SK-N-MC (cell line): Measurements from ENCODE around the gene MORC4.
"Not testable (repeated sequence)": the region's sequence is repeated elsewhere in the genome, so short reads cannot be mapped to it uniquely, and the experiment has no call there.

Experiments used
- DNase-seq: peaks from one replicate; pipeline ENCODE4 v3.0.0-alpha.2; 2011; ENCODE audit warnings: low read depth, low spot score
- H3K27ac ChIP-seq: fragments of 200-600 bp; sonication (generic); 2 replicates; pipeline ENCODE4 v1.5.1; 2016; ENCODE audit warnings: mixed run types
- H3K36me3 ChIP-seq: fragments of 200-600 bp; sonication (generic); 2 replicates; pipeline ENCODE4 v1.6.1; 2017; ENCODE audit warnings: antibody characterized with exemption, low read length, mixed read lengths; ENCODE audit not compliant: insufficient read depth
- H3K4me3 ChIP-seq: fragments of 200-600 bp; sonication (generic); 2 replicates; pipeline ENCODE4 v1.5.1; 2016
- H3K9ac ChIP-seq: fragments of 200-600 bp; sonication (generic); 2 replicates; pipeline ENCODE4 v1.8.0; 2017; ENCODE audit warnings: mixed run types, mixed read lengths; ENCODE audit not compliant: insufficient read length
- H3K9me3 ChIP-seq: fragments of 200-600 bp; sonication (generic); 2 replicates; pipeline ENCODE4 v1.6.1; 2017; ENCODE audit warnings: low read depth, mild to moderate bottlenecking, antibody characterized with exemption, low read length, moderate library complexity, mixed read lengths
- EZH2 ChIP-seq: fragments of 200-600 bp; sonication (generic); IDR thresholded peaks from one replicate; pipeline ENCODE4 v1.6.1; 2017; ENCODE audit warnings: antibody characterized with exemption
- FOXP2 ChIP-seq: optimal IDR thresholded peaks from 2 replicates; pipeline ENCODE3; 2011; ENCODE audit warnings: mild to moderate bottlenecking, moderate library complexity; ENCODE audit not compliant: insufficient read depth; ENCODE audit errors: extremely low read length, control extremely low read depth
- POLR2AphosphoS5 ChIP-seq: IDR thresholded peaks from 2 replicates; pipeline ENCODE4 v1.6.1; 2012; ENCODE audit warnings: mild to moderate bottlenecking, low read depth, low read length, borderline replicate concordance

MORC4 gene

DNA sequence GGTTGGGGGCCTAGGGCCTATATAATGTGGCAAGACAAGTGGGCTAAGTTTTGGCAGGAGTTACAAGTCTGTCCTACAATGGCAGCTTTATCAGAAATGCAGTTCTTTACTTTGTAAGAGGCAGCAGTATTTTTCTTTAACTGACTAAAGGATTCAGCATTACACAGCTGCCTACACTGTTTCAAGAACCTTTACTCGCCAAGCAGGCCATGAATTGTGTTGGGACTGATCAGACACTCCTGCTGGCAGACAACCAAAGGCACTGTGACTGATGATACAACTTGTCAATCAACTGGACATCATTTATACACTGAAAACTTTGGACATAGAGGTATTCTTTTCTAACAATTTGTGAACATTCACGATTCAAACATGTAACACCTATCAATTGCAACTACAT lies 4.3 kb downstream of the MORC4 start:
- DNase-seq = no peak
- H3K27ac ChIP-seq = no peak overlapping the region
- H3K9me3 ChIP-seq = no peaks in the 10 kb centered on the region
- no peak overlapping the region for H3K4me3 ChIP-seq
- TF ChIP-seq FOXP2 = no peak
- no peak for TF ChIP-seq EZH2
- TF ChIP-seq POLR2AphosphoS5 = no peak
- H3K9ac ChIP-seq = no peak overlapping the region
- H3K36me3 ChIP-seq = no peaks in the 10 kb centered on the region

DNA sequence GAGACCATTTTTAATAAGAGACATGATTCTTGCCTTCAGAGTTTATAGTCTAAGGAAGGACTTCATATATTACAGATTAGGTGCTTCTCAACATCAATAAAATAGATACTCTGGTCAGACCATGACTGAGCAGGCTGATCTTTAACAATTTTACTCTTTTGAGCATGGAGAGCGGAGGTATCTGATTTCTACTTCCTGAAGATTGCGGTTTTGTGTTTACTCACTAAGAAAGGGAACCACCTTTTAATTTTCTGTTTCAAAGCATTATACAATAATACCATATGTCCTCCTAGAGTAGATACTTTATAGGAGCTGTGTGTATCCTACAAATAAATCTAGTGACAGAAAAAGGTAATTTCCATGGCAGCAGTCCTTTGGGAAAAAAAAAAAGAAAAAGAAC lies 12.5 kb downstream of the MORC4 start:
- DNase-seq = no peak
- TF ChIP-seq EZH2 = no peak
- no peak for TF ChIP-seq FOXP2
- TF ChIP-seq POLR2AphosphoS5 = no peak
- Histone ChIP-seq H3K4me3 (no peak overlapping the region), H3K27ac (no peak overlapping the region), H3K9me3 (no peaks in the 10 kb centered on the region), H3K9ac (no peak overlapping the region), H3K36me3 (no peaks in the 10 kb centered on the region)

DNA sequence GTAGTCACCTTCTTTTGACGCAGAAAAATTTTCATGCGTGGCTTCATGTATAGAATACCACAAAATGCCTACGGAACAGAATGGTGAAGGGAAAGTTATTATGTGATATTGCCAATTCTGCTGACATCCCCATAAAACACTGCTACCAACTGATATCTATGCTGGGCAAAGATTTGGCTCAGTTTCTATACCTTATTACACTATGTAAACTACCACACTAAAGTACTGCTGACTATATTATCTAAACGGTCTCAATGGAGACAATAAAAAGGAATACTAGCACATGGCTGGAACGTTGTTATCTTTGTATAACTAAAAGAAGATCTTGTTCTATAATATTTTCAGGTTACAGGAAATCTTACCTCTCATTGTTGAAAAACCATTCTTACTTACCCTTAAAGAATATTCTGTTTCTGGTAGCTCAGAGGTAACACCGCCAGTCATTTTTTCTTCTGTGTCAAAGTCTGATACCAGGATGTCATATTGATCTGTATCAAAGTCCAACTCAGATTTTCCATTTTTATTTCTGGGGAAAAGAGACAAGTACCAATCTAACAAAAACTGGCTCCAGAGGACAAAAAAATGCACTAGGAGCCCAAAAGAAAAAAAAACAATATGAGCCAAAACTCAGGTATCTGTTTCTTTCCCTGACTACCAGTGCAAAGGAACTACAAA lies 18.9 kb downstream of the MORC4 start:
- no peak overlapping the region for H3K4me3 ChIP-seq
- no peak for DNase-seq
- no peak for TF ChIP-seq FOXP2
- TF ChIP-seq POLR2AphosphoS5 = no peak
- no peak for TF ChIP-seq EZH2
- H3K27ac ChIP-seq = no peak overlapping the region
- no peaks in the 10 kb centered on the region for H3K9me3 ChIP-seq
- no peak overlapping the region for H3K9ac ChIP-seq
- no peaks in the 10 kb centered on the region for H3K36me3 ChIP-seq

DNA sequence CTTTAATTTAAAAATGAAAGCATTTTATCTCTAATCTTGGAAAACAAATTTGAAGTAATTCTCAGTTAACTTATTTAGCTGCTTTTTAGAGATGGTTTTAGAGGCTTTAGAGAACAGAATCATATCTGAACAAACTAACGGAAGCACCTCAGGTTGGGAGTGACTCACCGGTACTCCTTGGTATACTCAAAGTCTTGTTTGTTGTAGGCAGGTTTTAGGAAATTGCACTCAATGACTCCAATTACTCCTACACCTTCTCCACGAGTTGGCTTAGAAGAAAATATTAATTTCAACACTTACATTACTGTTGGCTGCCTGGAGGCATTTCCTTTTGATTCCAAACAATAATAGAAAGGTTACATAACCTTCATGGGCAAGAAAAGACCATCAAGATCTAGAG lies 23.6 kb downstream of the MORC4 start:
- no peaks in the 10 kb centered on the region for H3K9me3 ChIP-seq
- H3K27ac ChIP-seq = no peak overlapping the region
- H3K9ac ChIP-seq = no peak overlapping the region
- no peak for TF ChIP-seq EZH2
- no peak for TF ChIP-seq FOXP2
- TF ChIP-seq POLR2AphosphoS5 = no peak
- no peak for DNase-seq
- H3K36me3 ChIP-seq = no peaks in the 10 kb centered on the region
- H3K4me3 ChIP-seq = no peak overlapping the region

DNA sequence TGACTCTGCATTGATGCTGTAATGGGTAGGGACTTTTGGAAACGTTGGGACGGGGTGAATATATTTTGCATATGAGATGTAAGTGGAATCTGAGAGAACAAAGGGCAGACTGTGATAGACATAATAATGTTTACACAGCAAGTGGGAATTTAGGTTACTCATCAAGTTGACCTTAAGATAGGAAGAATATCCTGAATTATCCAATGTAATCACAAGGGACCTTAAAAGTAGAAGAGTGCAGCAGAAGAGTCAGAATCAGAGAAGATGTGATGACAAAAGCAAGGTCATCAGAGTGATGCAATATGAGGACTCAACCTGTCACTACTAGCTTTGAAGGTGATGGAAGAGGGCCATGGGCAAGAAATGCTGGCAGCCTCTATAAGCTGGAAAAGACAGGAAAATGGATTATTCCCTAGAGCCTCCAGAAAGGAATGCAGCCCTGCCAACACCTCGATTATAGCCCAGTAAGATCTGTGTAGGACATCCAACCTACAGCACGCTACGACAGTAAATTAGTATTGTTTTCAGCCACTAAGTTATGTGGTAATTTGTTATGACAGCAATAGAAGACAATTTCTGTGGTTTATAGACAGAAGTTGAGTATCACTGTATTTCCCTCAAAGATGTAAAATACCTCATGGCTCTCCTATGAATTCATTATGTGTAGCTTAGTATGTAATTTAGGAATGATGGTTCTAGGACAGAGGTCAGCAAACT lies 26.4 kb downstream of the MORC4 start:
- no peak overlapping the region for H3K4me3 ChIP-seq
- no peak overlapping the region for H3K27ac ChIP-seq
- no peaks in the 10 kb centered on the region for H3K9me3 ChIP-seq
- no peaks in the 10 kb centered on the region for H3K36me3 ChIP-seq
- no peak for DNase-seq
- no peak for TF ChIP-seq POLR2AphosphoS5
- TF ChIP-seq FOXP2 = no peak
- TF ChIP-seq EZH2 = no peak
- H3K9ac ChIP-seq = no peak overlapping the region

DNA sequence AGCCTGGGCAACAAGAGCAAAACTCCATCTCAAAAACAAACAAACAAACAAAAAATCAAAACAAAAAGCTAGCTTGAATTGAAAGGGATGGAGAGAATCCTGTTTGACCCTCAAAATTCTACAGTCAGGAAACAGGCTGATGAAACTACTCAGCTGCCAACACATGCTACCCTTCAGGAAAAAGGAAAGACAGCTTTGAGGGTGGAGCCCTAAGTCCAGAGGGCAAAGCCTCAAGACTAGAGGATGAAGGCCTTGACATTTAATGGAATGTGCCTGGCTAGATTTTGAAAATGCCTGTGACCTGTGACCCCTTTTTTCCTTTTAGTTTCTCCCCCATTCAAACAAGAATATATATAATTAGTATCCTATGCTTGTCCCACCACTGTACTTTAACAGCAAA lies 27.1 kb downstream of the MORC4 start:
- Histone ChIP-seq H3K4me3 (no peak overlapping the region), H3K27ac (no peak overlapping the region), H3K9ac (no peak overlapping the region), H3K9me3 (no peaks in the 10 kb centered on the region), H3K36me3 (no peaks in the 10 kb centered on the region)
- no peak for TF ChIP-seq POLR2AphosphoS5
- no peak for TF ChIP-seq EZH2
- no peak for TF ChIP-seq FOXP2
- DNase-seq = no peak

DNA sequence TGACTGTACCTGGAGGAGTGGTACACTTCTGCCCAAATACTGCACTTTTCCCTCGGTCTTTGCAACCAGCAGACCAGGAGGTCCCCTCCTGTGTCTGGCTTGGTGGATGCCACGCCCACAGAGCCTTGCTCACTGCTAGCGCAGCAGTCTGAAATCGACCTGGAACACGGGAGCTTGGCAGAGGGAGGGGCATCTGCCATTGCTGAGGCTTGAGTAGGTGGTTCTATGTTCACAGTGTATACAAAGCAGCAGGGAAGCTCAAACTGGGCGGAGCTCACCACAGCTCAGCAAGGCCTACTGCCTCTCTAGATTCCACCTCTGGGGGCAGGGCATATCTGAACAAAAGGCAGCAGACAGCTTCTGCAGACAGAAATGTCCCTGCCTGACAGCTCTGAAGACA lies 33.5 kb downstream of the MORC4 start:
- not testable (repeated sequence) for H3K9ac ChIP-seq, H3K36me3 ChIP-seq, H3K9me3 ChIP-seq, H3K27ac ChIP-seq, DNase-seq, H3K4me3 ChIP-seq

DNA sequence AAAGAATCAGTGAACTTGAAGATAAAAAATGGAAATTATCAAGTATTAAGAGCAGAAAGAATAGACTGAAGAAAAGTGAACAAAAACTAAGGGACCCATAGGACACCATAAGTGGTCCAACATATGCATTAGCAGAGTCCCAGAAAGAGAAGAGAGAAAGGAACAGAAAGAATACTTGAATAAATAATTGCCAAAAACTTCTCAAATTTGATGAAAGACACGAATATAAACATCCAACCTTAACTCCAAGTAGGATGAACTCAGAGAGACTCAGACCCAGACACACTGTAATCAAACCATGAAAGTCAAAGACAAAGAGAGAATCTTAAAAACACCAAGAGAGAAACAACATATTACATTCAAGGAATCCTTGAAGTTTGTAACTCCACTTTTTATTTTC lies 35.7 kb downstream of the MORC4 start:
- Histone ChIP-seq H3K36me3 (peaks cover 12% of the 10 kb centered on the region; the same call in 1 of the 2 replicates), H3K27ac (no peak overlapping the region), H3K9ac (no peak overlapping the region), H3K9me3 (no peaks in the 10 kb centered on the region), H3K4me3 (no peak overlapping the region)
- no peak for DNase-seq
- no peak for TF ChIP-seq FOXP2
- no peak for TF ChIP-seq EZH2
- no peak for TF ChIP-seq POLR2AphosphoS5

DNA sequence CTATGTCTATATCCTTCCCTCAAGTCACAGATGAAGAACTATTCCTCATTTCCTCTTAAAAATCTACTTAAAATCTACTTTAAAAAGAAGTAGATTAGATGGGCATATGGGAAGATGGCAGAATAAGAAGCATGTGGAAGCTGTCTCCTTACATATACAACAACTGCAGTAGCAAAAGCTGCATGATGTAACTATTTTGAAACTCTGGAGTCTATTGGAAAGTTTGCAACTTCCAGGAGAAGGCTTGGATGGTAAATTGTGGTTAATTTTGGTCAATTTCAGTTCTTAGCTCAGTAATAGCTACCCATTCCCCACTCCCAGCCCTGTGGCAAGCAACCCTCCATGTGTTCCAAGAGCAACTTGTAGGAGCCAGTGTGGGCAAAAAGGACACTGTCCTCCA lies 36.9 kb downstream of the MORC4 start:
- Histone ChIP-seq H3K9me3 (no peaks in the 10 kb centered on the region), H3K36me3 (peaks cover 12% of the 10 kb centered on the region; the same call in 1 of the 2 replicates), H3K9ac (no peak overlapping the region), H3K27ac (no peak overlapping the region), H3K4me3 (no peak overlapping the region)
- TF ChIP-seq POLR2AphosphoS5 = no peak
- TF ChIP-seq FOXP2 = no peak
- TF ChIP-seq EZH2 = no peak
- no peak for DNase-seq
